SU-DHL-6 (cell line): ENCODE results near the gene RGS7.

ENCODE experiments used
- H2AFZ ChIP-seq: fragments of 200-600 bp; sonication (generic); 2 replicates; pipeline ENCODE4 v1.6.1; 2014; ENCODE audit warnings: low read depth, mild to moderate bottlenecking, moderate library complexity, mixed read lengths, antibody characterized with exemption, low read length; ENCODE audit not compliant: severe bottlenecking
- H3F3A ChIP-seq: fragments of 200-600 bp; shearing (Covaris generic); 2 replicates; pipeline ENCODE4 v1.6.0; 2016; ENCODE audit warnings: antibody characterized with exemption, mild to moderate bottlenecking; ENCODE audit not compliant: insufficient read depth
- H3K27ac ChIP-seq: fragments of 200-600 bp; sonication (generic); 2 replicates; pipeline ENCODE4 v1.5.1; 2016; ENCODE audit warnings: low read depth, mild to moderate bottlenecking, low read length, moderate library complexity, mixed read lengths
- H3K27me3 ChIP-seq: fragments of 200-600 bp; sonication (generic), shearing (Covaris generic); 2 replicates; pipeline ENCODE4 v1.6.0; 2014; ENCODE audit warnings: mild to moderate bottlenecking, low read length
- H3K36me3 ChIP-seq: fragments of 200-600 bp; sonication (generic); 2 replicates; pipeline ENCODE4 v1.6.1; 2014; ENCODE audit warnings: mild to moderate bottlenecking, low read length, mixed read lengths
- H3K4me2 ChIP-seq: fragments of 300-600, 200-600 bp; shearing (Covaris generic), sonication (generic); 2 replicates; pipeline ENCODE4 v1.6.0; 2014; ENCODE audit warnings: low read length, low read depth, mild to moderate bottlenecking; ENCODE audit not compliant: poor library complexity, severe bottlenecking
- H3K4me3 ChIP-seq: fragments of 200-600 bp; sonication (generic); 2 replicates; pipeline ENCODE4 v1.5.1; 2014; ENCODE audit warnings: antibody characterized with exemption, low read length, mild to moderate bottlenecking, mixed read lengths; ENCODE audit not compliant: insufficient read depth, poor library complexity, severe bottlenecking
- H3K79me2 ChIP-seq: fragments of 200-600 bp; sonication (generic); 2 replicates; pipeline ENCODE4 v1.6.1; 2014; ENCODE audit warnings: mild to moderate bottlenecking, low read length, moderate library complexity; ENCODE audit not compliant: insufficient read depth
- H3K9ac ChIP-seq: fragments of 200-600 bp; sonication (generic); 2 replicates; pipeline ENCODE4 v1.7.0; 2014; ENCODE audit warnings: mild to moderate bottlenecking, low read length
- H3K9me2 ChIP-seq: fragments of 200-600 bp; sonication (generic); replicated peaks from 2 replicates; pipeline ENCODE4 v1.6.1; 2014; ENCODE audit warnings: low read length; ENCODE audit not compliant: insufficient read depth
- H3K9me3 ChIP-seq: fragments of 200-600 bp; sonication (generic); 2 replicates; pipeline ENCODE4 v1.6.1; 2014; ENCODE audit warnings: low read length, mixed read lengths; ENCODE audit not compliant: insufficient read depth
- H4K20me1 ChIP-seq: fragments of 200-600 bp; sonication (generic); 2 replicates; pipeline ENCODE4 v1.6.1; 2014; ENCODE audit warnings: low read depth, mild to moderate bottlenecking, antibody characterized with exemption, low read length, moderate library complexity, mixed read lengths
- EZH2phosphoT487 ChIP-seq: fragments of 200-600 bp; sonication (generic), shearing (Covaris generic); conservative IDR thresholded peaks from 2 replicates; pipeline ENCODE4 v1.6.1; 2018; ENCODE audit warnings: mild to moderate bottlenecking, antibody characterized with exemption, low read length, moderate library complexity, mixed read lengths
- TF ChIP-seq, protein P1 (sequence below): fragments of 200-600 bp; sonication (generic); IDR thresholded peaks from one replicate; pipeline ENCODE4 v1.5.1; 2017; ENCODE audit warnings: antibody characterized with exemption, mild to moderate bottlenecking, low read length, moderate library complexity; ENCODE audit not compliant: insufficient read depth, poor library complexity, severe bottlenecking

RGS7 gene

GRCh38 chr1:241213139-241213538 lies 143.9 kb downstream of the RGS7 start:
- Histone ChIP-seq H3K79me2 (no peaks in the 10 kb centered on the region), H4K20me1 (no peaks in the 10 kb centered on the region)

DNA sequence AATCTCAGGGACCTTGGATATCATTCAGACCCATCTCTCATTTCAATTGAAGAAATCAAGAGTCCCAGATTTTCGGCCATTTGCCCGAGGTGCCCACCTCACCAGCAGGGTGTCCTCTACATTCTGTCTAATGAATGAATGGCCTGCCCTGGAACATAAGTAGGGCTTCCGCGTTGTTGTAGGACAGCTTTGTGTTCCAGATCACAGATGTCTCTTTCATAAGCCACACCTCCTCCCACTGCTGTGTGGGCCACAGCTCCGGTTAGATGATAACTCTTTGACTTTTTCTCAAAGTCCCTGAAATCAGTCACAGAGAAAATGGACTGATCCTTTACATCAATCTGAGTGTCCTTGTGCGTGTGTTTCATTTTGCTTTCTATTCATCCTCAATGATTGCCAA lies 144.4 kb downstream of the RGS7 start:
- no peaks in the 10 kb centered on the region for H3K36me3 ChIP-seq
- no peaks in the 10 kb centered on the region for H4K20me1 ChIP-seq
- H3K27me3 ChIP-seq = no peaks in the 10 kb centered on the region
- no peak for TF ChIP-seq EZH2phosphoT487
- TF ChIP-seq, protein P1, sequence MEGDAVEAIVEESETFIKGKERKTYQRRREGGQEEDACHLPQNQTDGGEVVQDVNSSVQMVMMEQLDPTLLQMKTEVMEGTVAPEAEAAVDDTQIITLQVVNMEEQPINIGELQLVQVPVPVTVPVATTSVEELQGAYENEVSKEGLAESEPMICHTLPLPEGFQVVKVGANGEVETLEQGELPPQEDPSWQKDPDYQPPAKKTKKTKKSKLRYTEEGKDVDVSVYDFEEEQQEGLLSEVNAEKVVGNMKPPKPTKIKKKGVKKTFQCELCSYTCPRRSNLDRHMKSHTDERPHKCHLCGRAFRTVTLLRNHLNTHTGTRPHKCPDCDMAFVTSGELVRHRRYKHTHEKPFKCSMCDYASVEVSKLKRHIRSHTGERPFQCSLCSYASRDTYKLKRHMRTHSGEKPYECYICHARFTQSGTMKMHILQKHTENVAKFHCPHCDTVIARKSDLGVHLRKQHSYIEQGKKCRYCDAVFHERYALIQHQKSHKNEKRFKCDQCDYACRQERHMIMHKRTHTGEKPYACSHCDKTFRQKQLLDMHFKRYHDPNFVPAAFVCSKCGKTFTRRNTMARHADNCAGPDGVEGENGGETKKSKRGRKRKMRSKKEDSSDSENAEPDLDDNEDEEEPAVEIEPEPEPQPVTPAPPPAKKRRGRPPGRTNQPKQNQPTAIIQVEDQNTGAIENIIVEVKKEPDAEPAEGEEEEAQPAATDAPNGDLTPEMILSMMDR = no peak
- no peaks in the 10 kb centered on the region for H3F3A ChIP-seq
- no peaks in the 10 kb centered on the region for H3K9me2 ChIP-seq
- no peak overlapping the region for H3K4me2 ChIP-seq
- H3K4me3 ChIP-seq = no peak overlapping the region
- H3K27ac ChIP-seq = no peak overlapping the region
- no peak overlapping the region for H2AFZ ChIP-seq
- no peaks in the 10 kb centered on the region for H3K79me2 ChIP-seq
- no peaks in the 10 kb centered on the region for H3K9me3 ChIP-seq
- no peak overlapping the region for H3K9ac ChIP-seq

More at GRCh38 chr1:241213139-241213538, 143.9 kb downstream of the RGS7 start:
- no peaks in the 10 kb centered on the region for H3K9me3 ChIP-seq
- H3K27me3 ChIP-seq = no peaks in the 10 kb centered on the region
- H3K4me3 ChIP-seq = no peak overlapping the region
- H3K9ac ChIP-seq = no peak overlapping the region
- no peaks in the 10 kb centered on the region for H3K36me3 ChIP-seq
- no peak overlapping the region for H3K4me2 ChIP-seq
- no peak overlapping the region for H2AFZ ChIP-seq
- no peaks in the 10 kb centered on the region for H3F3A ChIP-seq
- H3K9me2 ChIP-seq = no peaks in the 10 kb centered on the region
- TF ChIP-seq, protein P1 = no peak
- TF ChIP-seq EZH2phosphoT487 = no peak
- no peak overlapping the region for H3K27ac ChIP-seq

GRCh38 chr1:241208910-241209379 lies 148.1 kb downstream of the RGS7 start:
- H3K27ac ChIP-seq = no peak overlapping the region
- TF ChIP-seq EZH2phosphoT487 = no peak
- TF ChIP-seq, protein P1 = no peak
- H3K79me2 ChIP-seq = no peaks in the 10 kb centered on the region
- no peaks in the 10 kb centered on the region for H3K36me3 ChIP-seq
- H3K27me3 ChIP-seq = no peaks in the 10 kb centered on the region
- H3F3A ChIP-seq = no peaks in the 10 kb centered on the region
- no peak overlapping the region for H3K9ac ChIP-seq
- H3K9me3 ChIP-seq = no peaks in the 10 kb centered on the region
- H3K4me2 ChIP-seq = no peak overlapping the region
- H2AFZ ChIP-seq = no peak overlapping the region
- no peak overlapping the region for H3K4me3 ChIP-seq
- no peaks in the 10 kb centered on the region for H4K20me1 ChIP-seq
- no peaks in the 10 kb centered on the region for H3K9me2 ChIP-seq
